GM18508 (cell line): ENCODE data around the gene MTX1.
"Not testable (repeated sequence)": the region's sequence is repeated elsewhere in the genome, so short reads cannot be mapped to it uniquely, and the experiment has no call there.

ENCODE experiments used
- ATAC-seq: cut with Tn5 transposase; IDR thresholded peaks from one replicate; pipeline ENCODE4 v1.9.1; 2021; ENCODE audit warnings: moderate number of reproducible peaks; ENCODE audit not compliant: insufficient read depth, unreplicated experiment

MTX1 gene

GRCh38 chr1:155208541-155209311, at the start of gene MTX1:
MTX1 (plus strand) TSS chr1:155208695; CDS start chr1:155208805, 110 bp downstream.
- ATAC-seq = peak; percentile 45

GRCh38 chr1:155158991-155159390, 49.5 kb upstream of the MTX1 start:
- ATAC-seq = no peak

- no peak for ATAC-seq
Measured at GRCh38 chr1:155160128-155160527, 48.4 kb upstream of the MTX1 start.

- ATAC-seq = not testable (repeated sequence)
Measured at GRCh38 chr1:155162631-155163030, 45.9 kb upstream of the MTX1 start.

GRCh38 chr1:155163785-155164184, 44.7 kb upstream of the MTX1 start:
- ATAC-seq = not testable (repeated sequence)

- ATAC-seq = not testable (repeated sequence)
Measured at GRCh38 chr1:155164625-155165024, 43.9 kb upstream of the MTX1 start.

- ATAC-seq = no peak
Measured at GRCh38 chr1:155166051-155166470, 42.4 kb upstream of the MTX1 start.

GRCh38 chr1:155166471-155167165, 41.9 kb upstream of the MTX1 start:
- no peak for ATAC-seq

GRCh38 chr1:155167166-155168104, 41.1 kb upstream of the MTX1 start:
- no peak for ATAC-seq

GRCh38 chr1:155168105-155168445, 40.4 kb upstream of the MTX1 start:
- not testable (repeated sequence) for ATAC-seq

GRCh38 chr1:155168456-155169210, 39.9 kb upstream of the MTX1 start:
- no peak for ATAC-seq

GRCh38 chr1:155169541-155169940, 39.0 kb upstream of the MTX1 start:
- ATAC-seq = no peak

GRCh38 chr1:155170101-155170785, 38.3 kb upstream of the MTX1 start:
- ATAC-seq = no peak

- ATAC-seq = no peak
Measured at GRCh38 chr1:155170806-155171205, 37.7 kb upstream of the MTX1 start.

- ATAC-seq = no peak
Measured at GRCh38 chr1:155171836-155172731, 36.4 kb upstream of the MTX1 start.

- ATAC-seq = peak; percentile 51
Measured at GRCh38 chr1:155172732-155173477, 35.6 kb upstream of the MTX1 start, which contains the start of gene KRTCAP2. KRTCAP2 (minus strand) TSS chr1:155173304; CDS start chr1:155173224, 80 bp downstream.

GRCh38 chr1:155173478-155174323, 34.8 kb upstream of the MTX1 start, which contains the start of gene TRIM46:
TRIM46 (plus strand) TSS chr1:155173849; CDS start chr1:155173967, 118 bp downstream.
- ATAC-seq = no peak
